HCEC 1CT (cell line): ENCODE data around the gene RABIF.

Experiments used
- DNase-seq: peaks from one replicate; pipeline ENCODE4 v3.0.0-alpha.2; 2017

The RABIF gene

GRCh38 chr1:202871367-202871766 is 17.6 kb downstream of the RABIF start:
- DNase-seq = no peak

GRCh38 chr1:202862679-202863560 is 26.0 kb downstream of the RABIF start:
- DNase-seq = no peak

GRCh38 chr1:202861420-202862132 is 27.4 kb downstream of the RABIF start:
- peak; percentile 85 for DNase-seq

DNA sequence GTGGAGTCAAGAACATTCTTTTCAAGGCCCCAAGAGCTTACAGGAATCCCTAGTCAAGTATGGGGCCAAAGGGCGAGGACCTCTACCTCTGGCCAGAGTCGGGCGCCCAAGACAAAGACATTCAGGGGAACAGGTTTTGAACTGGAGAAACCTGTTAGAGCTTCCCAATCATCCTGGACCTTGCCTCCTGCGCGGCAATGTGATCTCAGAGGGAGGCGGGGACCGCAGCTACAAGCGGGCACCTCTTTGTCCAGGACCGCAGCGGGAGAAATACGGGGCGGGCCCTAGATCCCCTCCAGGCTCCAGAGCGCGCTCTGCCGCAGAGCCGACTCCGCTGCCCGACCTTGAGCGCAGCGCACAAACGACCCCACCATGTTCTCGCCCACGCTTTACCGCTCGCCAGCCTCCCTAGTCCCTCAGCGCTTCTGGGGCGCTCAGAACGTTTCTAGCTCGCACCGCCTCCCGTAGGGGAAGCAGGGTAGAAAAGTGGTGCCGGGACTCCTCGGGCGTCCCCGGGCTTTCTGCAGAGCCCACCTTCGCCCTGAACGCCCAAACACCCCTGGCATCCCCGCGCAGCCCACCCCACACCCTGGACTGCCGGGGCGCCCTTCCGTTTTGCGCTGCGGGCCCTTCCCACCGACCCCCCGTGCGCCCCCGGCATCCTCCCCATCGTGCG is 28.1 kb downstream of the RABIF start:
- DNase-seq = peak; percentile 20

DNA sequence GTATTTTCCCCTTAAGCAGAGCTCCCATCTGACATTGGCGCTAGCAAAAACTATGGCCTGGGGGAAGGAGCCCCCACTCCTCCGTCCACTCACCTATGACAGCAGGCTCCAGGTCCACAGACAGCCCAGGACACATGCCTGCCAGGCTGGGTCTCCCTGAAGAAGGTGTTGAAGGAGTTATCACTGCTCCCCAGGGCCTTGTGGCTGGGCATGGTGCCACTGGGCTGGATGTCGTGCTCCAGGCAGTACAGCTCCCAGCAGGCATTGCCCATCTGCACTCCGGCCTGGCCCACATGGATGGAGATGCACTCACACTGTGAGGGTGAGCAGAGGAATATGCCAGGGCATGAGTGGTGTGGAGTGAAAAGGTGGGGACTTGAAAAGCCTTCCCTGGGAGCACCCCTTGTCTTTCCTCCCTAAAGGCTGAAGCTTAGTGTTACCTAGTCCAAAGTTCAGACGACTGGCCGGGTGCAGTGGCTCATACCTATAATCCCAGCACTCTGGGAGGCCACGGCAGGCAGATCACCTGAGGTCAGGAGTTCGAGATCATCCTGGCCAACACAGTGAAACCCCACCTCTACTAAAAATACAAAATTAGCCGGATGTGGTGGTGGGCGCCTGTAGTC is 30.0 kb downstream of the RABIF start:
- no peak for DNase-seq

GRCh38 chr1:202858331-202858730 is 30.6 kb downstream of the RABIF start:
- DNase-seq = peak; percentile 45

DNA sequence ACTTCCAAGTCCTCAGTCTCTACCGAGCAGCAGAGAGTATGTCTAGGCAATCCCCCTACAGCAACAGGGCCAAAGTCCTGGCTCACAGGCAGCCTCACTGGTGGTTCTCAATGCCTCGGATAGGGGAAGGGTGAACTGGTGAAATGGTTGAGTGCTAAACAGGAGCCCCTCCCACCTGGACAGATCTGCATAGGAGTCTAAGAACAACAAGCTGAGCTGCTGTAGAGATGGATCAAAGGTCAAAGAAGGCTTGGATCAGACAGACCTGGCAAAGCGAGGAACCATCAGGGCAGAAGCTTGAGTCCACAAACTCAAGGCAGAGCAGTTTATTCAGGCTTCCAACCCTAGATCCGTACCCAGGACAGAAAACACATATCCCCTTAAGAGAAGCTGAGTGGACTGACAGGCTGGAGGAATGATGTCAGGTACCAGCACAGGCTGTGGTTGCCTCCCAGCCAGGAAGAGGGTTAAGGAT is 31.8 kb downstream of the RABIF start:
- no peak for DNase-seq

- DNase-seq = no peak
Observed at GRCh38 chr1:202856014-202856413, 32.9 kb downstream of the RABIF start.

- DNase-seq = no peak
Observed at GRCh38 chr1:202854787-202855186, 34.2 kb downstream of the RABIF start.

DNA sequence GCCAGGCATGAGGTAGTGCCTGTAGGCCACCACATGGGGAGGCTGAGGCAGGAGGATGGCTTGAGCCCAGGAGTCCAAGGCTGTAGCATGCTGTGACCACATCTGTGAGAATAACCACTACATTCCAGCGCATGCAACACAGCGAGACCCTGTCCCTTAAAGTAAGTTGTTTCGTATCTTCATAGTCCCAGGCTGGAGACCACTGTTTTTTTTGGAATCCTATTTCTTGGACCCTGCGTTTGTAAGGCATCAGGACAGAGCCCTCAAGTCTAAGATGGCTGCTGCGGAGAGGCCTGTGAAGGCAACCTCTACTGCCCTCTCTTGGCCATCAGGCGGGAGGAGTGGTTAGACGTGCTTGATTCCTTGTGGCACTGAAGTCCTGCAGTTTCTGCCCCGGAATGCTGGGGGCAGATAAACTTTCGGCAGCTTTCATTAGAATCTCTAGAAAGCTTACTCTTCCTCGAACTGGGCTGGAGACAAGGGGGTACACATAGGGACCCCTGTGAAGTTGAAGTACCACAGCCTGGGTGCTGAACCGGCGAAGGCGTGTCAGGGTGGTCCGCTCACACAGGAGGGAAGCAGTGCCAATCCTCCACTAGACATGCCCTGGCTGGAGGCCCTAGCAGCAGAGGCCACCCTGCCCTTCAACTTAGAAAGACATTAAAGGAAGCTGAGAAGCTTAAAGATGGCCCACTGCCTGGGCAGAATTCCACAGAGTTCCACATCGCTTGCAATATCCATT is 36.6 kb downstream of the RABIF start:
- DNase-seq = peak; percentile 30

DNA sequence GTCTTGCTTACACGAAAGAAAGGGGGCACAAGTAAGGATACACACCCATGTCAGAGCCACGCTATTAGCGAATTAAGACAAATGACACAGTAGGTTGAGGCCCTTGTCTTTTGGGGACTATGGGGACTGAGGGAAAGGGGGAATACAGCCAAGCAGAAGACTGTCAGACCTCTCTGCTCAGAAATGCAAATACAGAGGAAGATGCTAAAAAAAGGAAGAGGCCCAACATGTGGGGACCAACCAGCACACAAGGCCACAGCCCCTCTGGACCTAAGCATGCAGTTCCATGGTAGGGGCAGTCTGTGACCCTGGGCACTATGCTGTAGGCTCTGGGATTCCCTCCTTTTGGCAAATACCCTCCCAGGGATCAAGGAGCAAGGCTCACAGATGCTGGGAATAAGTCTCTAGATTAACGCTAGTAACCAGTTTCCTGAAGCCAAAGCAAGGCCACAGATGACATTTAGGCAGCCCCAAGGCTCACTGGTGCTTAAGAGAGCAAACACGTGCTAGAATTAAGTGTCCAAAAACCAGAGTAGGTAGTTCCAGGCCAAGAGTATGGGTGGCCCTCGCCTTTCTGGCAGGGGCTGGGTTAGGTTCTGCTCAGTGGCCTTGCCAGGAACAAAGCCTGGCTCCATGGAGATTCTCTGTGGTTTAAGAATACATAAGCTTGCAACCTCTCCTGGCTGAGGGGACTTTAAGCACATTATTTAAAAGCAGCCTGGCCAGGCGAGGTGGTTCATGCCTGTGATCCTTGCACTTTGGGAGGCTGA is 38.2 kb downstream of the RABIF start:
- DNase-seq = no peak

- DNase-seq = no peak
Observed at GRCh38 chr1:202848191-202848542, 40.8 kb downstream of the RABIF start.

GRCh38 chr1:202844935-202845334 is 44.0 kb downstream of the RABIF start:
- DNase-seq = no peak

DNA sequence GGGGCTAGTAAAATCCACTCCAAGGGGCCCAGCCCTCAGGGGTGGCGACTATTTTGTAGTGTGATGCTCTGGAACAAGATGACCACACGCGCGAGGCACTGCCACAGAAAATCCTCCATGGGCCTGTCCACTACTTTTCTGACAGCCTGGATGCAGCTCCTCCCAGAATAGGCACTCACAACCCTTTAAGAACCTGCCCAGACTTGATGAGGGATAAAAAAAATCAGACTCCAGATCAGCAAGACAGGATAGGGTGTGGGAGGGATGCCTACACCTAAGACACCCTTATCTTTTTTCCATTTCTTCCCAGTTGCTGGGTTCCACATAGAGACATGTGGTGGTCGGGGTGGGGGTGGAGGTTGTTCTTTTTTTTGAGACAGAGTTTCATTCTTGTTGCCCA is 44.7 kb downstream of the RABIF start:
- no peak for DNase-seq

- DNase-seq = no peak
Observed at GRCh38 chr1:202843081-202843480, 45.9 kb downstream of the RABIF start.

DNA sequence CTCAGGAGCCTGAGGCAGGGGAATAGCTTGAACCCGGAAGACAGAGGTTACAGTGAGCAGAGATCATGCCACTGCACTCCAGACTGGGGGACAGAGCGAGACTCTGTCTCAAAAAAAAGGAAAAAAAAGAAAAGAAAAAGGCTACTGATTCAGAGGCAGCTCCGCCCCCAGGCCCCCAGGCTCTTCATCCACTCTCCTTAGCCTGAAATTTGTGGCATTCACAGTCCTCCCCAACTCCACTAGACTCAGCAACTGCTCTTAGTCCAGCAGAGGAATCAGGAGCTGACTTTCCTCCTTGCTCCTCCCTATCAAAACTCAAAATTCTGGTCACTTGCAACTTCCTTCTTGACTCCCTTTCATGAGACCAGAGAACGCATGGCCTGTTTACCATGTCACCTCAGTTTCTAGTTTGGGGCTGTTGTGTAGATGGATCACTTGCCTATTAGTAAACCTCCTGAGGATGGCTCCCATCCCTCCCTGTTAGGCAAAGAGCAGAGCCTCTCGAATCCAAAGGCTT is 51.1 kb downstream of the RABIF start:
- DNase-seq = no peak

DNA sequence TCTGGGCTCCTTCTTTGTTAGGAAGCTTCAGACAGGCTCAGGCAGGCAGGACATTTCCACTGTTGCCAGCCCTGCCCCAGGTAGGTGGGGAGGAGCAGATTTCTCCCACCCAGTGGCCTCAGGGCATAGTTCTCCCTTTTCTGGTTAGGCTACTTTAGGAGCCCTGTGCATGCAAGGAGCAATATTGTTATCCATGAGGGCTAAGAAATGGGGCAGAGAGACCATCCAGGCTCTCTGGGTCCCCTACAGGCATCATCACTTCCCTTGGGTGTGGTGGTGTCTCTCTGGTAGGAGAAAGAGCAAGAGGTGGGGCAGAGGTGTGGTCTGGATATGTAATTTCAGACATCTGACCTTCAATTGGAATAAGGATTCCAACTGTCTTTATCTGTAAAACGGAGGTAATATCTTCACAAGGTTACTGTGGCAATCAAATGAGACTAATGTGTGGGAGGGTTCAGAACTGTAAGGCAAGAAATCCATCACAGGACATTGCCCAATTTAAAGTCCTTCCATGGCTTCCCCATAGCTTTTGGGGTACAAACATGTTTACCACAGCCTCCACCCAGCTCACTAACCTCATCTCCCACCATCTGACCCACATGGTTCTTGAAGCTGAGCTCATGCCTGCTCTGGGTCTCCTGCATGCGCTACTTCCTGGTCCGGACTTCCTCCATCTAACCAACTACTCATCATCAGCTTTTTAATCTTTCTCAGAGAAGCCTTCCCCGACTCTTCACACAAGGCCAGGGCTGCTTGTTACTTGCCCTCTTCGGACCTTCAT is 52.1 kb downstream of the RABIF start:
- no peak for DNase-seq

DNA sequence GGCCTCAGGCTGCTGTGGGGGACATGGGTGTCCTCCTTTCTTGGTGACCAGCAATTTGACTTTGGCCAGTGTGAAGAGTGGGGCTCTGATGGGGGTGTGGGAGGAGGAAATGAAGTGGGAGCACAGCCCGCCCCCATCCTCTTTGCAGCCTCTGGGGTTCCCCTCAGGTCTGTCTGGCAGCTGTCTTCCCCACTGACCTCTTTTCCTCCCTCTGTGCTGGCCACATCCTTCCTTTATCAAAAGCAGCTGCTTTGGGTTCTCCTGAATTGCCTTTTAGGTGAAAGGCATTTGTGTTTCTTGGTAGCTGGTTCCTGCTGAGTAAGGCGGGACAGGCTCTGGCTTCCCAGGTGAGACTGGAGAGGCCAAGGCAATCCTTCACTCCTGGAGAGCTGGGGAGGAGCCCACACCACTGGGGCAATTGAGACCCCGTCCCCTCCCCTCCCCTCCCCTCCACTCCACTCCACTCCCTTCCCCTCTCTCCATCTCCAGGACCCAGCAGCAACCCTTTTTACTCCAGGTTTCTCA is 53.3 kb downstream of the RABIF start:
- no peak for DNase-seq

DNA sequence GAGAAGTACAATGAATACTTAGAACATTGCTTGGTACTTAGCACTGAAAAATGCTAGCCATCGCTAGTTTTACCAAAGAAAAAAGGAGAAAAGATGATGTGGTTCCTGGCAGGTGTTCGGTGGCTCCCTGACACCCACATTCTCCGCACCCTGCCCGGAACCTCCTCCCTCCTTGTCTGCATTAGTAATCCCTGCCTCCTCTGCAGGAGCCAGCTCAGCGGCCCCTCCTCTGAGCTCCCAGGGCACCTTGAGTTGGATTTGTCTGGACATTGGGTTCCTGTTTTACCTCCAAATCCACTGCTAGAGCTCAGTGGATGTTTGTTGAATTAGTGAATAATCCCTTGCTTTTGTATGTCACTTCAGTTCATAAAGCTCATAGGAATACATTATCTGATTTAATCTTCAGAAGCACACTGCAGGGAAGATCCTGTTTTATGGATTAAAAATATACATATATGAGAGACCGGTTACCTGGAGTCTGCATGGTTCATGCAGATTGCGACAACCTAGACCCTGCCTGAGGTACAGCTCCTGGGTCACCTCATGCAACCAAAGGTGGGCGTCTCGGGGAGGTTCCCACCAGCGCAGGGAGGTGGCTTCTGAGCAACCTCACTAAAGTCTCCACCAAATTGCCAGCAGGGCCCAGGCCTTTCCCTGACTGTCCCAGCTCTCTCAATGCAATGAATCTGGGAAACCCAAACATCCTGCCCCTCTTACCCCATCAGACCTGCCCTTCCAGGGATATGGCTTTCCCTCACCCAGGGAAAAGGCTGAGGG is 54.0 kb downstream of the RABIF start:
- DNase-seq = no peak
